Osteocyte (in vitro differentiated cells): ENCODE data around the gene WDR91. TPM values are rescaled to one million over a fixed set of nuclear protein-coding genes. Genes with fewer than 3 reads are reported as not detected.
"Not testable (repeated sequence)": the region's sequence is repeated elsewhere in the genome, so short reads cannot be mapped to it uniquely, and the experiment has no call there.

Source experiments
- DNase-seq: peaks from one replicate; pipeline ENCODE4 v3.0.0; 2021; ENCODE audit warnings: mixed read lengths; ENCODE audit not compliant: unreplicated experiment; ENCODE audit errors: extremely low spot score
- H3K27ac Mint-ChIP-seq: one replicate; pipeline ENCODE4 v1.8.0; 2021; ENCODE audit warnings: mild to moderate bottlenecking, mixed read lengths; ENCODE audit not compliant: unreplicated experiment
- H3K27me3 Mint-ChIP-seq: one replicate; pipeline ENCODE4 v1.8.0; 2021; ENCODE audit warnings: mixed read lengths; ENCODE audit not compliant: unreplicated experiment
- H3K36me3 Mint-ChIP-seq: one replicate; pipeline ENCODE4 v1.8.0; 2021; ENCODE audit warnings: mixed read lengths; ENCODE audit not compliant: unreplicated experiment
- H3K4me1 Mint-ChIP-seq: one replicate; pipeline ENCODE4 v1.8.0; 2021; ENCODE audit warnings: mixed read lengths; ENCODE audit not compliant: unreplicated experiment
- H3K4me3 Mint-ChIP-seq: one replicate; pipeline ENCODE4 v1.8.0; 2021; ENCODE audit warnings: mild to moderate bottlenecking, moderate library complexity, mixed read lengths; ENCODE audit not compliant: unreplicated experiment
- H3K9me3 Mint-ChIP-seq: one replicate; pipeline ENCODE4 v1.8.0; 2021; ENCODE audit warnings: mixed read lengths; ENCODE audit not compliant: unreplicated experiment
- CTCF ChIP-seq: fragments of 200-600 bp; sonication (generic); IDR thresholded peaks from 2 replicates; pipeline ENCODE4 v1.5.0; 2021; ENCODE audit warnings: antibody characterized with exemption, mild to moderate bottlenecking, moderate library complexity
- total RNA-seq: library from RNA; stranded (reverse); gene quantifications from 2 replicates; pipeline ENCODE4 v1.2.1, GENCODE V29; 2021

Gene WDR91
- total RNA-seq, 1 donor from 2014 or later, result 10.8 TPM

GRCh38 chr7:135178364-135178763, 33.0 kb downstream of the WDR91 start:
- peaks cover 21% of the 10 kb centered on the region for H3K36me3 Mint-ChIP-seq
- no peak overlapping the region for H3K4me3 Mint-ChIP-seq
- H3K4me1 Mint-ChIP-seq, result no peaks in the 10 kb centered on the region
- TF ChIP-seq CTCF, result no peak
- peaks cover 31% of the 10 kb centered on the region for H3K9me3 Mint-ChIP-seq
- DNase-seq, result no peak
- no peak overlapping the region for H3K27ac Mint-ChIP-seq
- H3K27me3 Mint-ChIP-seq, result no peaks in the 10 kb centered on the region

- no peak for DNase-seq
- no peak for TF ChIP-seq CTCF
- Mint-ChIP-seq H3K4me3 (no peak overlapping the region), H3K9me3 (peaks cover 23% of the 10 kb centered on the region), H3K36me3 (peaks cover 13% of the 10 kb centered on the region), H3K4me1 (no peaks in the 10 kb centered on the region), H3K27me3 (no peaks in the 10 kb centered on the region), H3K27ac (no peak overlapping the region)
Measured at GRCh38 chr7:135177028-135177696, 34.2 kb downstream of the WDR91 start.

- Mint-ChIP-seq H3K36me3 (peaks cover 4% of the 10 kb centered on the region), H3K4me1 (peaks cover 4% of the 10 kb centered on the region), H3K4me3 (no peak overlapping the region), H3K27ac (no peak overlapping the region), H3K9me3 (peaks cover 15% of the 10 kb centered on the region), H3K27me3 (no peaks in the 10 kb centered on the region)
- no peak for DNase-seq
- TF ChIP-seq CTCF, result no peak
Measured at GRCh38 chr7:135175931-135176330, 35.4 kb downstream of the WDR91 start.

- Mint-ChIP-seq H3K36me3 (no peaks in the 10 kb centered on the region), H3K27me3 (no peaks in the 10 kb centered on the region)
Measured at GRCh38 chr7:135174941-135175340, 36.4 kb downstream of the WDR91 start.

GRCh38 chr7:135173916-135174315, 37.4 kb downstream of the WDR91 start:
- H3K36me3 Mint-ChIP-seq, H3K27ac Mint-ChIP-seq, H3K27me3 Mint-ChIP-seq, H3K4me3 Mint-ChIP-seq, H3K9me3 Mint-ChIP-seq: not testable (repeated sequence)
- peak; percentile 56 for DNase-seq
- peaks cover 17% of the 10 kb centered on the region for H3K4me1 Mint-ChIP-seq

More at GRCh38 chr7:135174941-135175340, 36.4 kb downstream of the WDR91 start:
- Mint-ChIP-seq H3K4me3 (no peak overlapping the region), H3K4me1 (peaks cover 6% of the 10 kb centered on the region), H3K9me3 (peaks cover 6% of the 10 kb centered on the region), H3K27ac (no peak overlapping the region)
- no peak for TF ChIP-seq CTCF
- DNase-seq, result no peak

- H3K36me3 Mint-ChIP-seq, result peaks cover 15% of the 10 kb centered on the region
Measured at GRCh38 chr7:135171581-135172291, 39.6 kb downstream of the WDR91 start.

GRCh38 chr7:135170998-135171481, 40.3 kb downstream of the WDR91 start:
- peaks cover 22% of the 10 kb centered on the region for H3K36me3 Mint-ChIP-seq
- peak overlapping the region; percentile 86 for H3K4me3 Mint-ChIP-seq
- H3K27me3 Mint-ChIP-seq, H3K9me3 Mint-ChIP-seq: not testable (repeated sequence)
- H3K4me1 Mint-ChIP-seq, result peaks cover 28% of the 10 kb centered on the region
- peak overlapping the region; percentile 99 for H3K27ac Mint-ChIP-seq
- peak; percentile 81 for DNase-seq

More at GRCh38 chr7:135171581-135172291, 39.6 kb downstream of the WDR91 start:
- Mint-ChIP-seq H3K4me3 (peak overlapping the region; percentile 53), H3K4me1 (peaks cover 28% of the 10 kb centered on the region), H3K27ac (peak overlapping the region; percentile 99)
- H3K9me3 Mint-ChIP-seq, H3K27me3 Mint-ChIP-seq: not testable (repeated sequence)
- DNase-seq, result peak; percentile 79
